Spleen (tissue), 7 donors: Measurements from ENCODE around the gene CEP55.

Experiments used
- CTCF ChIP-seq, 11 experiments: fragments of 200-600 bp in 7 of 11; fragments of 450-650 bp in 4 of 11; sonication (generic) in 4 of 11; IDR thresholded peaks in 8 of 11; conservative IDR thresholded peaks in 3 of 11; 1 replicate in 7 of 11; 2 replicates in 4 of 11; pipeline versions ENCODE4 v1.4.0 to v1.8.0; 2016 to 2021; ENCODE audit warnings: antibody characterized with exemption in 11 of 11, inconsistent platforms in 4 of 11, mild to moderate bottlenecking in 1 of 11
- POLR2AphosphoS5 ChIP-seq, 3 donors: sonication (generic); formaldehyde crosslinking; IDR thresholded peaks; one replicate each; pipeline ENCODE4 v1.5.1; 2017; ENCODE audit warnings: antibody characterized with exemption in 3 of 3
- donor health status: DM: no; HTN: no; CAD: no; lungs with moderate emphysema.
- donor health status: DM: no; HTN: no; CAD: no.
- donor health status: DM: no; HTN: no; CAD: no.

GRCh38 chr10:93468461-93469213 is 27.8 kb upstream of the CEP55 start:
- no peak for TF ChIP-seq POLR2AphosphoS5 (IDR thresholded peaks at IDR 0.05)
- no peak for TF ChIP-seq CTCF (IDR thresholded peaks at IDR 0.05 in 8 of 11, conservative IDR thresholded peaks at IDR 0.05 in 3 of 11)
